ENCODE measurements around the gene DPEP1.
"Not testable (repeated sequence)": the region's sequence is repeated elsewhere in the genome, so short reads cannot be mapped to it uniquely, and the experiment has no call there.

DPEP1 gene

DNA sequence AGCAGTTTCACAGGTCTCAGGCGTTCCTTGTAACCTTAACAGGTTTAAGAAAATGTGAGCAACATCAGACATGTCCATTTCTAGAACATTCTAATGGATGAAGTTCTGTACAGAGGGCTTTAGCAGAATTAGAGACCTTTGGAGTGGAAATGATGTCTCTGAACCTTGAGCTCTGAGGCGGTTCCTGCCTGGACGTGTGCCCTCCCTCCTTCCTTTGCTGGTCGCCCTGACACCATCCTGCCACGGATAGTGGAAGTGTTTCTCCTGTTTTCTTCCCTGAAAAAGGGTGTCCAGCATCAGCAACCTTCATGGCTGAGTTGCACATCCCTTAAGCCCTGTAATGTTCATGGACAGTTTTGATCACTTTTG lies 55.3 kb downstream of the DPEP1 start:
- H3K4me1 ChIP-seq (ENCODE audit: insufficient read depth, low read length, severe bottlenecking) = no peaks in the 10 kb centered on the region
- no peak overlapping the region for H2AFZ ChIP-seq (ENCODE audit: low read length)
- no peak overlapping the region for H3K9ac ChIP-seq (ENCODE audit: low read length)
- no peaks in the 10 kb centered on the region for H3K79me2 ChIP-seq (ENCODE audit: insufficient read depth, low read length)
- peaks cover 23% of the 10 kb centered on the region for H3K36me3 ChIP-seq (ENCODE audit: insufficient read depth, low read length)
- H3K27me3 ChIP-seq (ENCODE audit: insufficient read depth, low read length) = no peaks in the 10 kb centered on the region
- H4K20me1 ChIP-seq (ENCODE audit: insufficient read depth, low read length) = no peaks in the 10 kb centered on the region
- H3K4me3 ChIP-seq (ENCODE audit: low read depth, low read length, poor library complexity, severe bottlenecking) = no peak overlapping the region
- no peak for TF ChIP-seq EZH2 (IDR thresholded peaks at IDR 0.05; ENCODE audit: borderline replicate concordance, low read length)
- TF ChIP-seq, protein P1, sequence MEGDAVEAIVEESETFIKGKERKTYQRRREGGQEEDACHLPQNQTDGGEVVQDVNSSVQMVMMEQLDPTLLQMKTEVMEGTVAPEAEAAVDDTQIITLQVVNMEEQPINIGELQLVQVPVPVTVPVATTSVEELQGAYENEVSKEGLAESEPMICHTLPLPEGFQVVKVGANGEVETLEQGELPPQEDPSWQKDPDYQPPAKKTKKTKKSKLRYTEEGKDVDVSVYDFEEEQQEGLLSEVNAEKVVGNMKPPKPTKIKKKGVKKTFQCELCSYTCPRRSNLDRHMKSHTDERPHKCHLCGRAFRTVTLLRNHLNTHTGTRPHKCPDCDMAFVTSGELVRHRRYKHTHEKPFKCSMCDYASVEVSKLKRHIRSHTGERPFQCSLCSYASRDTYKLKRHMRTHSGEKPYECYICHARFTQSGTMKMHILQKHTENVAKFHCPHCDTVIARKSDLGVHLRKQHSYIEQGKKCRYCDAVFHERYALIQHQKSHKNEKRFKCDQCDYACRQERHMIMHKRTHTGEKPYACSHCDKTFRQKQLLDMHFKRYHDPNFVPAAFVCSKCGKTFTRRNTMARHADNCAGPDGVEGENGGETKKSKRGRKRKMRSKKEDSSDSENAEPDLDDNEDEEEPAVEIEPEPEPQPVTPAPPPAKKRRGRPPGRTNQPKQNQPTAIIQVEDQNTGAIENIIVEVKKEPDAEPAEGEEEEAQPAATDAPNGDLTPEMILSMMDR (IDR thresholded peaks at IDR 0.05; ENCODE audit: low read length) = no peak
- no peaks in the 10 kb centered on the region for H3F3A ChIP-seq (ENCODE audit: insufficient read depth, low read length)
- no peak overlapping the region for H3K4me2 ChIP-seq (ENCODE audit: low read length)
- H3K27ac ChIP-seq (ENCODE audit: low read depth, low read length, poor library complexity, severe bottlenecking) = no peak overlapping the region
- H3K9me2 ChIP-seq (ENCODE audit: low read depth, low read length) = no peaks in the 10 kb centered on the region
- 0 out of 2 replicates have a peak, but pooled peaks cover 13% of the 10 kb centered on the region for H3K9me3 ChIP-seq (ENCODE audit: low read length)

DNA sequence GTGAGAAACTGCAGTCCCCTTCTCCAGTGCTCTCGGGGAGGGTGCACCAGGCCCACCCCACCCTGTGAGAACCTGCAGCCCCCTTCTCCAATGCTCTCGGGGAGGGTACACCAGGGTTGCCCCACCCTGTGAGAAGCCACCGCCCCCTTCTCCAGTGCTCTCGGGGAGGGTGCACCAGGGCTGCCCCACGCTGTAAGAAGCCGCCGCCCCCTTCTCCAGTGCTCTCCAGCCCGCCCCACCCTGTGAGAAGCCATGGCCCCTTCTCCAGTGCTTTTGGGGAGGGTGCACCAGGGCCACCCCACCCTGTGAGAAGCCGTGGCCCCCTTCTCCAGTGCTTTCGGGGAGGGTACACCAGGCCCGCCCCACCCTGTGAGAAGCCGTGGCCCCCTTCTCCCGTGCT lies 56.3 kb downstream of the DPEP1 start:
- no peaks in the 10 kb centered on the region for H3K27me3 ChIP-seq (ENCODE audit: insufficient read depth, low read length)
- peaks cover 17% of the 10 kb centered on the region; the same call in 1 of the 2 replicates for H3K36me3 ChIP-seq (ENCODE audit: insufficient read depth, low read length)
- H3K9me2 ChIP-seq (ENCODE audit: low read depth, low read length) = no peaks in the 10 kb centered on the region
- H4K20me1 ChIP-seq (ENCODE audit: insufficient read depth, low read length) = no peaks in the 10 kb centered on the region
- no peaks in the 10 kb centered on the region for H3K4me1 ChIP-seq (ENCODE audit: insufficient read depth, low read length, severe bottlenecking)
- no peak overlapping the region for H3K9ac ChIP-seq (ENCODE audit: low read length)
- H3K9me3 ChIP-seq (ENCODE audit: low read length) = 0 out of 2 replicates have a peak, but pooled peaks cover 13% of the 10 kb centered on the region
- no peak overlapping the region for H3K4me2 ChIP-seq (ENCODE audit: low read length)
- no peaks in the 10 kb centered on the region for H3K79me2 ChIP-seq (ENCODE audit: insufficient read depth, low read length)
- no peak overlapping the region for H2AFZ ChIP-seq (ENCODE audit: low read length)
- TF ChIP-seq, protein P1 (IDR thresholded peaks at IDR 0.05; ENCODE audit: low read length) = no peak
- TF ChIP-seq EZH2 (IDR thresholded peaks at IDR 0.05; ENCODE audit: borderline replicate concordance, low read length) = no peak
- no peak overlapping the region for H3K27ac ChIP-seq (ENCODE audit: low read depth, low read length, poor library complexity, severe bottlenecking)
- no peak overlapping the region for H3K4me3 ChIP-seq (ENCODE audit: low read depth, low read length, poor library complexity, severe bottlenecking)
- no peaks in the 10 kb centered on the region for H3F3A ChIP-seq (ENCODE audit: insufficient read depth, low read length)

DNA sequence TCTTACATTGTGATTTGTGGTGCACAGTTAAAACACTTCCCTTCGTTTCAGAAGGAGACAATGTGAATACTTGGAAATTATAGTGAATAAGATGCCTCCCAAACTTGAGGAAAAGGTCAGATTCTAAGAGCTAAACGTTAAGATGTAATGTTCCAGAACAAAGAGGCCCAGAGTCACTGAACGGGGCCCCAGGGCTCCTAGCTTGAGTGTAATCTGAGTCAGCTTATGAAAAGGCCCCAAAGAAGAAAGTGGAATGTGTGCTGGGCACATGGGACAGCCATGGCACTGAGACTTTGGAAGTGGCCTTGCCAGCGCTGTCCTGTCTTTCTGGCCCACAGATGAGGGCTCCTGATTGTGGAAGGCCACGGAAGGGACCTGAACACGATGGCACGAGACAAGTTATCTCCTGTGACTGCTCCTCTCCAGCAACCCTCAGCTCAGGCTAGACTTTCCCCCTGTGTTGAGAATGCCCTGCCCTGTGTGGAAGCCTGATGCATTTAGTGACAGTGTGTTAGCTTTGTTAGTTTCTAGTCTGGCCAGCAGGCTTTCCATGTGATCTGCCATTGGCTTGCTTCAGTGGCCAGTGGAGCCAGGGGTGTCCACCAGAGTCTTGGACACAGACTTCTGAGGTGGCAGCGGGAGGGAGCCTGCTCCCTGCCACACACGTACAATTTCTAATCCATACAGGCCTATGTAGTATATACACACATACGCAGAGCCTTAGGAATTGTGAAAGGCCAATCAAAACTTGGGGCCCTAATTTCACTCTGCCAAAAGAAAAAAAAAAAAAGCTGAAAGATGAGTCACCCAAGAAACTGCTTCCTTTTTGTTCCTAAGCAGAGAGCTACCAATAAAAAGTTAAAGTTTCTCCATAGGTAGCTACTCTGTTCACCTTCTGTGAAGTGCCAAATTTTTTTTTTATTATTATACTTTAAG lies 57.3 kb downstream of the DPEP1 start:
- no peak overlapping the region for H2AFZ ChIP-seq (ENCODE audit: low read length)
- no peak overlapping the region for H3K4me2 ChIP-seq (ENCODE audit: low read length)
- no peaks in the 10 kb centered on the region for H3K9me2 ChIP-seq (ENCODE audit: low read depth, low read length)
- no peaks in the 10 kb centered on the region for H3K27me3 ChIP-seq (ENCODE audit: insufficient read depth, low read length)
- no peaks in the 10 kb centered on the region for H4K20me1 ChIP-seq (ENCODE audit: insufficient read depth, low read length)
- H3K79me2 ChIP-seq (ENCODE audit: insufficient read depth, low read length) = no peaks in the 10 kb centered on the region
- no peaks in the 10 kb centered on the region for H3F3A ChIP-seq (ENCODE audit: insufficient read depth, low read length)
- no peak overlapping the region for H3K9ac ChIP-seq (ENCODE audit: low read length)
- 0 out of 2 replicates have a peak, but pooled peaks cover 13% of the 10 kb centered on the region for H3K9me3 ChIP-seq (ENCODE audit: low read length)
- no peak overlapping the region for H3K27ac ChIP-seq (ENCODE audit: low read depth, low read length, poor library complexity, severe bottlenecking)
- no peaks in the 10 kb centered on the region for H3K4me1 ChIP-seq (ENCODE audit: insufficient read depth, low read length, severe bottlenecking)
- H3K4me3 ChIP-seq (ENCODE audit: low read depth, low read length, poor library complexity, severe bottlenecking) = no peak overlapping the region
- no peak for TF ChIP-seq EZH2 (IDR thresholded peaks at IDR 0.05; ENCODE audit: borderline replicate concordance, low read length)
- TF ChIP-seq, protein P1 (IDR thresholded peaks at IDR 0.05; ENCODE audit: low read length) = no peak
- peaks cover 7% of the 10 kb centered on the region; the same call in 1 of the 2 replicates for H3K36me3 ChIP-seq (ENCODE audit: insufficient read depth, low read length)

DNA sequence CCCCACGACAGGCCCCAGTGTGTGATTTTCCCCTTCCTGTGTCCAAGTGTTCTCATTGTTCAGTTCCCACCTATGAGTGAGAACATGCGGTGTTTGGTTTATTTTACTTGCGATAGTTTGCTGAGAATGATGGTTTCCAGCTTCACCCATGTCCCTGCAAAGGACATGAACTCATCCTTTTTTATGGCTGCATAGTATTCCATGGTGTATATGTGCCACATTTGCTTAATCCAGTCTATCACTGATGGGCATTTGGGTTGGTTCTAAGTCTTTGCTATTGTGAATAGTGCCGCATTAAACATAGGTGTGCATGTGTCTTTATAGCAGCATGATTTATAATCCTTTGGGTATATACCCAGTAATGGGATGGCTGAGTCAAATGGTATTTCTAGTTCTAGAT lies 58.1 kb downstream of the DPEP1 start:
- not testable (repeated sequence) for H3K4me3 ChIP-seq (ENCODE audit: low read depth, low read length, poor library complexity, severe bottlenecking); H3K36me3 ChIP-seq (ENCODE audit: insufficient read depth, low read length); H3K9me3 ChIP-seq (ENCODE audit: low read length); H3F3A ChIP-seq (ENCODE audit: insufficient read depth, low read length); H3K4me2 ChIP-seq (ENCODE audit: low read length); H4K20me1 ChIP-seq (ENCODE audit: insufficient read depth, low read length); H3K79me2 ChIP-seq (ENCODE audit: insufficient read depth, low read length); H3K27ac ChIP-seq (ENCODE audit: low read depth, low read length, poor library complexity, severe bottlenecking); H3K27me3 ChIP-seq (ENCODE audit: insufficient read depth, low read length); H3K9me2 ChIP-seq (ENCODE audit: low read depth, low read length); H3K4me1 ChIP-seq (ENCODE audit: insufficient read depth, low read length, severe bottlenecking); H2AFZ ChIP-seq (ENCODE audit: low read length); H3K9ac ChIP-seq (ENCODE audit: low read length)
